HG02642 (cell line): ENCODE data around the gene COQ10B.
A peak's percentile ranks its signal among the peaks of the same experiment; 100 is the strongest.
"Not testable (repeated sequence)": the region's sequence is repeated elsewhere in the genome, so short reads cannot be mapped to it uniquely, and the experiment has no call there.

ENCODE experiments used
- ATAC-seq: cut with Tn5 transposase; IDR thresholded peaks from one replicate; pipeline ENCODE4 v1.9.1; 2021; ENCODE audit warnings: mild to moderate bottlenecking; ENCODE audit not compliant: unreplicated experiment, poor library complexity

Gene COQ10B

DNA sequence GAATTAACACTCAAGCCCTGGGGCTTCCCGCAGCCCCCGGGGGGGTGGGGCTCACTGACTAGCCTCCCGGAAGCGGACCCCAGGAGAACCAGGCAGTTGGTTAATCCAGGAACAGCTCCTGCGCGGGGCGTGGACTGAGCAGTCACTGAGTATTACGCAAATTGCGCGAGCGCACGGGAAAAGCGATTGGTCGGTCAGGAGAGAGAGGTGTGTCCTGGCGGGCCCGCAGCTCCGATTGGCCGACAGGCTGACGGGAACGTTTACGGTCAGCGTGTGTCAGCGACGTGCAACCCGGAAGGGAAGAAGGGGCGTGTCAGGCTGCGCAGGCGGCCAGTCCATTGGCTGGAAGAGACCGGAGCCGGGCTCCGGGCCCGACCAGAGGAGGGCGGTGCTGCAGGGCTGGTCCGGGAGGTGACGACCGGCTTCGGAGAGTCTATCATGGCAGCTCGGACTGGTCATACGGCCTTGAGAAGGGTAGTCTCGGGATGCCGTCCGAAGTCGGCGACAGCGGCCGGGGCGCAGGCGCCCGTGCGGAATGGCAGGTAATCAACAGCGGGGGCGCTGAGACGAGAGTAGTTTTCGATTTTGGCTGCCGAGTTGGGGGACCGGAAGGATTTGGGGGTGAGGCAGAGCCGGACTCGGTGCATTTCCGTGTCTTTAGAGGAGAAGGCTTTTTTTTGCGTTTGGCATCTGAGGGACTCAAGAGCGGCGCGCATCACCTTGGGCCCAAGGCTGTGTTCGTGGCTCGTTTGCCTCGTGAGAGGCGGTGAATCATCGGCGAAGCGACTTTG lies at the start of gene COQ10B:
Gene COQ10B (plus strand): TSS at position 430 of the 791 bp plus-strand sequence. CDS start 9 bp downstream, at position 439.
- ATAC-seq: peak; percentile 95

DNA sequence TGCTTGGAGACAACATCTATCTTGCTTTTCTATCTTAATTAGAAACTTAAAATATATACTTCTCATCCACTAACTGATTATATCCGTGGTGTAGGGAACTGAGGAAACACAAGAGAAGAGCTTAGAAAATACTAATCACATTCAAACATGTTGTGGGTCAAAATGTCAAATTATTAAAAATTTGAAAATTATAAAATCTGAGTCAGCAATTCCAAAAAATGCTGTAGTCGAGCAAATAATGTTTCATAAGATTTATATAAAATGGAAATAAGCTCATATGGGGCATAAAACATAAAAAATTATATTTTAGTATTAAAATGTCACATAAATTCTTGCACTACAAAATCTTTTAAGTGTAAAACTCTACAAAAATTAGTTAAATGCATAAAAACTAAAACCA lies 47.8 kb upstream of the COQ10B start:
- no peak for ATAC-seq

DNA sequence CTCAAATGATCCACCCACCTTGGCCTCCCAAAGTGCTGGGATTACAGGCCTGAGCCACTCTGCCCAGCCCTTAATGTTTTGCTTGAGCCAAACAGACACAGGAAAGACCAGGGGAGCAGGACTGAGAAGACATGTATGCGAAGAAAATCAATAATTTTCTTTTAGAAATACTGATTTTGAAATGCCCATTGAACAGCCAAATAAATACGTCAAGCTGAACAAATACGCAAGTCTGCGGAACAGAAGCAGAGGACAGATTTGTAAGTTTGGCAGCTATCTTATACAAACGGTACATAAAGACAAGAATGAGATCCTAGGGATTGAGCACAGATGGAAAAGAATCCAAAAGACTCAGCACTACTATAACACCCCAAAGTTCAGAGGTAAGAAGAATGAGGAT lies 39.3 kb upstream of the COQ10B start:
- no peak for ATAC-seq

DNA sequence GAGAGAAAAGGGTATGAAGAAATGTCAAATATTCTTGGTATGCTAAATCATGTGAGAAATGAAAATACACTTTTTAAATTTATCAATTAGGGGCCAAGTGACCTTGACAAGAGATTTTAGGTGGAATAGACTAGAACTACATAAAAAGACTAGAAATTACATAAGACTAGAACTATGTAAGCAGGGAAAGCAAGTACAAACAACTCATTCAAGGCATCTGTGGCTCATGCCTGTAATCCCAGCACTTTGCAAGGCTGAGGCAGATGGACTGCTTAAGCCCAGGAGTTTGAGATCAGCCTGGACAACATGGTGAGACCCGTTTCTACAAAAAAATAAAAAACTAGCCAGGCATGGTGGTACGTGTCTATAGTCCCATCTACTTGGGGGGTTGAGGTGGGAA lies 38.8 kb upstream of the COQ10B start:
- ATAC-seq: no peak

DNA sequence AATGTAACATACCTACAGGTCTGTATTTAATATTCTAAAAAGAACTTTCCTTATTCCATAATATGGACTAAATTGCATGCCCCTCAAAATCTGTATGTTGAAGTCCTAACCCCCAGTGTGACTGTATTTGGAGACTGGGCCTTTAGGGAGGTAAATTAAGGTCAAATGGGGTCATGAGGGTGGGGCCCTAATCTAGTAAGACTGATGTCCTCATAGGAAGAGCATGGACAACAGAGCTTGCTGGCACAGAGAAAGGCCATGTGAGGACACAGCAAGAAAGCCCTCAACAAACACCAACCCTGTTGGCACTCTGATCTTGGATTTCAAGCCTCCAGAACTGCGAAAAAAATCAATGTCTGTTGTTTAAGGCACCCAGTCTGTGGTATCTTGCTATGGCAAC lies 37.1 kb upstream of the COQ10B start:
- ATAC-seq: no peak

DNA sequence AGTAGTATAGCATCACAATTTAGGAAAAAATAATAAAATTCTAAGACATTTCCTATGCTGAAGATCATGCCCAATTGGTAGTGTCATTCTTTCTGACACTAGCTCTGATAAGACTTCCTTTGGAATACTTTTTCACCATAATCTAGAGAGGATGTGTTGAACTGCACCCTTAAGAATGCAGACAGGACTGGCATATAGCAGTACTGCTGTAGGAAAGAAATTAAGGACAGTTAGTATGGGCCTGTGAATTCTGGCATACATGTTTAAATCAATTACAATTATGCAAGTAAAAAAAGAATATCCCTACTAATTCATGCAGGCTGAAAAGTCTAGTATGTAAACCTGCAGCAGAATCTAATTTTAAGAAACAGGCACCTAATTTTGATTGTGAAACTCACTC lies 33.9 kb upstream of the COQ10B start:
- ATAC-seq: no peak

DNA sequence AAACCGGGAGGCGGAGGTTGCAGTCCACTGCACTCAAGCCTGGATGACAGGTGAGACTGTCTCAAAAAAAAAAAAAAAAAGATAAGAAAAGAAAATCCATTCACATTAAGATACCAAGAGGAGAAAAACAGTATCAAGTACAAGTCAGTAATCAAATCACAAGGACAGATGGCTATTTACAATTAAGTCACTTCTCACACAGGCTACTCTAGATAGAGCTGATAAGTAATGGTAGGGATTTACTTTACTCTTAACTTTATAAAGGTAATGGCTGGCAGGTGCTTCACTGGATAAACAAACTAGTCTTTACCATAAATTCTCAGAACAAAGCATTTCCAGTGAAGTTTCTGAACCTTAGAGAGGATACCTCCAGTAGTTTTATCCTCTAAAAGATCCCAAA lies 30.0 kb upstream of the COQ10B start:
- no peak for ATAC-seq

DNA sequence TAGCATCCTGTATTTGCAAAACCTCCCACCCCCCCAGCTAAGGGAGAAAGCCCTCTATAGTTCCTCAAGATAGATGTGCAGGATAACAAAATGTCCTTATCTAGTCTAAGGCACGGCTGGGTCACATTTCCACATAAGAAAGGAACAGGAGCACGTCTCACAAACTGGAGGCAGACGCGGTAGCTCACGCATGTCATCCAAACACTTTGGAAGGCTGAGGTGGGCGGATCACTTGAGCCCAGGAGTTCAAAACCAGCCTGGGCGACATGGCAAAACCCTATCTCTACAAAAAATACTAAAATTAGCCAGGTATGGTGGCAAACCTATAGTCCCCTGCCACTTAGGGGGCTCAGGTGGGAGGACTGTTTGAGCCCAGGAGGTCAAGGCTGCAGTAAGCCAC lies 27.8 kb upstream of the COQ10B start:
- no peak for ATAC-seq

DNA sequence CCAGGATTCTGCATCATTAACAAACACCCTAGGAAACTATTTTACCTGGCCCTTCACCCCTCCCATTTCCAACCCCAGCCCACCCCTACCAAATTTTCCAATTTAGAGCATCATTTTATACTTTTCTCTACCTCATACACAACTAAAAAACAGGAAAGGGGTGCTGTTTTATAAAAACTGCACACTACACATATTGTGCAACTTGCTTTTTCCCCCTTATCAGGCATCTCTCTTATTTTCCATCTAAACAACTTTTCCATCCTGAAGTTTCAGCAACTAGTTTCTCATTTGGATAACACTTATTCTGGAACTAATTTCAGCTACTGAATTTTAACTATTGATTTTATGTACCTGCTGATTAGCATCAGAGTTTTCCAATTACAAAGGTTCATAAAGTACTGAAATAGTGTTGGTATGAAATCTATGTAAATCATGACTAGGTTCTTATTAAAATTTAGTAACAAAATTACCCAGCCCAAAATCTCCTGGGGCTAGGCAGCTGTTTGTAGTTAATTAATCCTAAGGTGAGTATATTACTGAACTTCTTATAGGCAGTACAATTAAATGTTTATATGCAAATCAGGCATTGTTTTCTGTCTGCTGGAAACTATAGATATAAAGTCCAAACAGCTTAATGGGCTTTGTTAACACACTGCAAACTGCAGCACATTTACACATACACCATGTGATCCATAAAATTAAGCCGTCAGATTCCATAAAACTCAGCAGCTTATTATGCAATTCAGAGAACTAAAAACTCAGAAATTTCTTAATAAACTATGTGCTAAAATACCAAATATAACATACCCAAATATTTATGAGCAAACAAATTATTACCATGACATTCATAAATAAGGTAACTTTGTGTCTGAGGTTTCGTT lies 26.4 kb upstream of the COQ10B start:
- no peak for ATAC-seq

DNA sequence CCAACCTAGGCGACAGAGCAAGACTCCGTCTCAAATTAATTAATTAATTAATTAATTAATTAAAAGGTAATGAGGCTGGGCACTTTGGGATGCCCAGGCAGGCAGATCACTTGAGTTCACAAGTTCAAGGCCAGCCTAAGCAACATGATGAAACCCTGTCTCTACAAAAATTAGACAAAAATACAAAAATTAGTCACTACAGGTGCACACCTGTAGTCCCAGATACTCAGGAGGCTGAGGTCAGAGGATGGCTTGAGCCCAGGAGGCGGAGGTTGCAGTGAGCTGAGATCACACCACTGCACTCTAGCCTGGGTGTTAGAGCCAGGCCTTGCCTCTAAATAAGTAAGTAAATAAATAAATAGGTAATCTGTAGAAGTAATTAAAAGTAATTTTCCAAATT lies 25.4 kb upstream of the COQ10B start:
- ATAC-seq: no peak

DNA sequence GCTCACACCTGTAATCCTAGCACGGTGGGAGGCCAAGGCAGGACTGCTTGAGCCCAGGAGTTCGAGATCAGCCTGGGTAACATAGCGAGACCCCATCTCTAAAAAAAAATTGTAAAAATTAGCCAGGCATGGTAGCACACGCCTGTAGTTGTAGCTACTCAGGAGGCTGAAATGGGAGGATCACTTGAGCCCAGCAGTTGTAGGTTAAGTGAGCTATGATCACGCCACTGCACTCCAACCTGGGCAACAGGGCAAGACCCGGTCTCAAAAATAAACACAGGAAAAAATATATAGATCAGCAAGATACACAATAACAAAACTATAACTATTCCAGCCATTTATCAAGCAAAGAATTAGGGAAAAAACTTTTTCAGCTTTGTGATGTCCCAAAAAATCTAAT lies 21.5 kb upstream of the COQ10B start:
- no peak for ATAC-seq

DNA sequence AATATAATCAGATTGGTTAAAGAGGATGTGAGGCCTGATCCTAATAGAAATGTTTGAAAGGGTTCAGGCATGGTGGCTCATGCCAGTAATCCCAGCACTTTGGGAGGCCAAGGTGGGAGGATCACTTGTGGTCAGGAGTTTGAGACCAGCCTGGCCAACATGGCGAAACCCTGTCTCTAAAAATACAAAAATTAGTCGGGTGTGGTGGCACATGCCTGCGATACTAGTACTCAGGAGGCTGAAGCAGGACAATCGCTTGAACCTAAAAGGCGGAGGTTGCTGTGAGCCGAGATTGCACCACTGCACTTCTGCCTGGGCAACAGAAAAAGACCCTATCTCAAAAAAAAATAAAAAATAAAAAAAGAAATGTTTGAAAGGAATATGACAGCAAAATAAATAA lies 20.8 kb upstream of the COQ10B start:
- not testable (repeated sequence) for ATAC-seq

DNA sequence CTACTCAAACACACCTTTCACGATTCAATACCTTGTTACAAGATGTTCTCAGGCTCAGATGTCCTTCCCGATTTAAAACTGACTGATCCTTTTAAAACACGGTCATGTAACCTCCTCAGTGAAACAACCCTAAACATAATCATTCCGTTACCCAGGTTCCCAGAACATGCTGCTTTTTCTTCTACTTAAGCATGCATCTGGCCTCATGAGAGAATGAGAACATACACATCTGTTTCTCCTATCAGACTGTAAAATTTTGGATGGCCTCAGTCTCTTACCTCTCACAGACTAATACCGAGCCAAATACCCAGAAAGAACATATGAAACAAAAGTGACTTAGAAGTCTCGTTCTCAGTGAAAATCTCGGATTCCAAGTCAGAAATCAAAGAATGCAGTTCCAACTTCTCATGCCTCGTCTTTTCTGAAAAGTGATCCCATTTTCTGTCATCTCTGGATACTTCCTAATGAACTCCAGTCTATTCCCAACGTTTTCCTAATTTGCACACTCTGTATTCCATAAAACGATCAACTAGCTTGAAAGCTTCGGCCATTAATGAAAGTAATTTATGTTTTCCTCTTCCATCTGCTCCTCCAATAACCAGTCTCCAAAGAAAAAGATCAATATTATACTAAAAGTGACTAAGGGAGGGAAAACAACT lies 19.4 kb upstream of the COQ10B start:
- ATAC-seq: no peak

DNA sequence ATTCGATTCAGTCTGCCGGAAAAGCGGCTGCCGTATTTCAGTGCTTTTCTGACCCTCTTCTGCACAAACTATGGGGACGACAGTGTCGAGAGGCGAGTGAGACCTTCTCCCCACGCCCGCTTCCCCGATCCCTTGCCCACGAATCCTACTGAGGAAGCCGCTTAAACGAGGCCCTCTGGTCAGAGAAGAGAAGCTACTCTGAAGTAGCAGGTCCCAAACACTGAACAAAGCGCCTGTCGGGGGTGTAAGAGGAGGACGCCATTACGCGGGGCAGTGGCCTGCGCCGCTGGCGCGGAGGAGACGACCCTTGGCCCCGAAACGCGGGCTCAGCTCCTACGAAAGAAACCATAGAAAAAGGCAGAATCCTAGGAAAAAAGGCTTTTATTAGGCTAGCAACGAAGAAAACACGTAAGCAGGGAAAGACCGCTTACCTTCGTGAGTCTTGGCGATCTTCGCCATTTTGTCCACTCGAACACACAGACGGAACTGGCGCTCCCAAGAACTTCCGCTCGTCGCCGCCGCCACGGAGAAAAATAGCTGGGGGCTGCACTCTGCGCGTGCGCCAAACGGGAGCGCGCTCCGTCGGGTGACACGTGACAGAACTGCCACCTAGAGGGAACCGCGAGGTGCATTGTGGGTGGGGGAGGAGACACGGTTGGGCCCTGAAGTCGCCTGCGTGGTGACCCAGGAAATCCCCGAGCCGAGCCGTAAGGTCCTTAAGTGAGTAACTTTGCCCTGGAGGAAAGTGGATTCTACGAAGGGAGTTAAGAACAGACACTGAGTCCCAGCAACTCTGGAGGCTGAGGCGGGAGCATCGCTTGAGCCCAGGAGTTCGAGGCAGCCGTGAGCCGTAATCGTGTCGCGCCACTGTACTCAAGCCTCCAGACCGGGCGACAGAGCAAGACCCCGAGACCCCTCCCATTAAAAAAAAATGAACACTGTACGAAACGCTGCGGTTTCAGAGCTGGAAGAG lies 18.5 kb upstream of the COQ10B start, which contains the start of gene SF3B1:
Gene SF3B1 (minus strand): TSS at position 488 of the 973 bp plus-strand sequence. CDS start 29 bp downstream, at position 459.
- ATAC-seq: peak; percentile 95

DNA sequence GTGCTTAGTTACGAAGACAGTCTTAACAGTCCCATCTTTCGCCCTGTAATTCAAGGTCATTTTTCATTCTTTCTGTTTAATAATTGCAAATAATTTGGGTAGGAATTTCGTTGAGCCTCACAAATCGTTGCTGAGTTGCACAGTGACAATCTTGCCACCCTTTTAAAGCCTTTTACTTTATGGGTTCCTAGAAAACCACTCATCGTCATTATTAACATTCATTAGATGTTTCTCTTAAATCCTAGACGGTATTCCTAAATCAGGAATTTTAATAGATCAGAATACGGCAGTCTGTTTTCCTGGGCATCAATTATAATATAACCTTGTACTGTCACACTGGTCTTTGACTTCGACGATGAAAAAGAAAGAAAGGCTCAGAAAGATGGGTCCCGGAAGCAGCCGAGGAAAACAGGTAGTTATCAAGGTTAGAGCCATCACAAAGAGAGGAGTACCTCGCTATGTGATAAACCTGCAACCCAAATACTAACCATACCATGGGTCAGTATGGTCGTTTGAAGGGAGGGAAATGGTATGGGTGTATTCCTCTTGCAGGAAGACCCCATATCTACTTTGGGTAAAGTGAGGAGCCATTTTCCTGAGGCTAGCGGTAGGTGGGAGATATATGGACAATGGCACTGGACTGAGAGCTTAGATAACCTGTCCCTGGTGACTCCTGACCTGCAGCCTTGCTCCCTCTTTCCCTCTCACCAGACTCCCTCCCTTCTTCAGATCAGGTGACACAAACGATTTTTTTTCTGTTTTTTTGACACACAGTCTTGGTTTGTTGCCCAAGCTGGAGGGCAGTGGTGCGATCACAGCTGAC lies 17.5 kb upstream of the COQ10B start:
- ATAC-seq: peak; percentile 1

DNA sequence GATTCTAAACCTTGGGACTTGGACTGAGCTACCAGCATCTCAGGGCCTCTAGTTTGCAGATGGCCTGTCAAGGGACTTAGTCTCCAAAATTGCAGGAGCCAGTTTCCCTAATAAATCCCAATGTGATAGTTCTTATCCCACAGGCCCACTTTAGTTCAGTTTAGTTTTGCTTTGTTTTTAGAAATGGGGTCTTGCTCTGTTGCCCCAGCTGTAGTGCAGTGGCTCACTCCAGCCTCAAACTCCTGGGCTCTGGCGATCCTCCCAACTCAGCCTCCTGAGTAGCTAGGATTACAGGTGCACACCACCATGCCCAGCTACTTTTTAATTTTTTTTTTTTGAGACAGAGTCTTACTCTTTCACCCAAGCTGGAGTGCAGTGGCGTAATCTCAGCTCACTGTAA lies 16.0 kb upstream of the COQ10B start:
- ATAC-seq: no peak

DNA sequence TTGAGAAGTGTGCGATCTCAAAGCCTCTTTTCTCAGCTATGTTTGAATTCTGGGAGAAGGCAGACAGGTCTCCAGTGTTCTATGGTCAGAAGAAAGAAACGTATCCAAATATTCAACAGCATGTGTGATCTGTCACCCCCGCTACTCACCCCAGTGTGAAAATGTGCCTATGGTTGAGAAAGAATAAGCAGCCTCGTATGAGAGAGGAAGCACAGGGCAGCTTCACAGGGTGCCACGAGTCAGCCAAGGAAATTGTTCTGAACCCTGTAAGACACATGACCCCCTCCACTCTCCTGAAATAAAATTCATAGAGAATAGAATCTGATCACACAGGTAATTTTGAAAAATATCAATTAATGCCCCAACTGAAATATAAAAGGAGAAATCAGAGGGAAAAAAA lies 10.5 kb upstream of the COQ10B start:
- ATAC-seq: no peak

DNA sequence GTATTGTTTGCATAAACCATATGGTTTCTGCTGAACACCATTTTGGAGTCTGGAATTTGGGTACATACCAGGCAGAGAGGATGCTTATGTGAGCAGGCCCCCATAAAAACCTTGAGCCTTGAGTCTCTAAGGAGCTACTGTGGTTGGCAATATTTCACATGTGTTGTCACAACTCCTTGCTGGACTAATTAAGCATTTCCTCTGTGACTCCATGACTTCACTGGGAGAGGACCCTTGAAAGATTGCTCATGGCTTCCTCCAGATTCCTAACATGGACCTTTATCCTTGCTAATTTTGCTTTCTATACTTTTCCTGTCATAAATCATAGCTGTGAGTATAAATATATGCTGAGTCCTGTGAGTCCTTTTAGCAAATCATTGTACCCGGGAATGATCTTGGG lies 7.6 kb upstream of the COQ10B start:
- ATAC-seq: no peak

DNA sequence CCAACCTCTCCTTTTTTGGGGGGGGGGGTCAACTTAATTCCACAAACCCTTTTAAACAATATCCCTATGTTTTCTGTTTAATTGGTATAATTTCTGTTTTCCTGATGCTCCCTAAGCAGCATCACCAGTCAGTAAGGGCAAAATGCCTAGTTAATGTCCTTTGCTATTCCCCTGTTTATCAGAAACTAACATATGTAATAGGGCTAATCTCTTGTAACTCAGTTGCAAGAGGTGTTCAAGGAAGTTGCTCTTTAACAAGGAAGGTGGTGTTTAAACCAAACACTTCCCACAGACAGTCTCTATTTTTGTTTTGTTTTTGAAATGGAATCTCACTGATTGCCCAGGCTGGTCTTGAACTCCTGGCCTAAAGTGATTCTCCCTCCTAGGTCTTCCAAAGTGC lies 6.5 kb upstream of the COQ10B start:
- no peak for ATAC-seq
